ENCODE results near the gene GCK. TPM values are rescaled to one million over a fixed set of nuclear protein-coding genes. Genes with fewer than 3 reads are reported as not detected.

Gene GCK
- total and polyA plus RNA-seq, 2 of the 13 experiments (the other 11 are each of a cell fraction or from before 2014, with no cell fraction given): not detected

GRCh38 chr7:44145479-44145968, 43.7 kb downstream of the GCK start:
- H2AFZ ChIP-seq (ENCODE audit: low read length): no peak overlapping the region
- intact Hi-C loops (cut with micrococcal nuclease; ENCODE audit: unreplicated experiment): no loop called here
- no TSS peak for BruUV-seq (replicated peaks)
- no peaks in the 10 kb centered on the region for H4K20me1 ChIP-seq (ENCODE audit: insufficient read depth, low read length)
- H3K9ac ChIP-seq (ENCODE audit: insufficient read depth, low read depth, low read length): no peak overlapping the region
- H3K4me1 ChIP-seq (ENCODE audit: insufficient read depth, low read length): no peaks in the 10 kb centered on the region
- no peak overlapping the region for H3K4me2 ChIP-seq (ENCODE audit: low read depth, low read length)
- ChIA-PET POLR2A (no interaction called here), CTCF (ENCODE audit: low intra/inter-chr PET ratio, low total read pairs) (no interaction called here)
- no peak for DNase-seq (ENCODE audit: low spot score)
- H3K27me3 ChIP-seq (ENCODE audit: control insufficient read depth in 1 of 2, insufficient read depth in 2 of 2, low read length in 2 of 2): peaks cover 0 to 28% of the 10 kb centered on the region in 2 experiments; a peak in 2 of 5 replicates
- in situ Hi-C loops (cut with HindIII; ENCODE audit: extremely low pct_ligation_motif_present, low pct_unique_long_range_greater_than_20kb): no loop called here
- no peaks in the 10 kb centered on the region for H3K36me3 ChIP-seq (replicated peaks in 1 of 2; ENCODE audit: control insufficient read depth in 1 of 2, insufficient read depth in 2 of 2, low read length in 2 of 2)
- TF ChIP-seq RXRA (CRISPR knock-in tag; IDR thresholded peaks at IDR 0.05) (no peak), THAP11 (CRISPR knock-in tag; IDR thresholded peaks at IDR 0.05) (no peak), NR0B2 (CRISPR knock-in tag; IDR thresholded peaks at IDR 0.05) (no peak), ERF (CRISPR knock-in tag; IDR thresholded peaks at IDR 0.05) (no peak), ZNF101 (CRISPR knock-in tag; IDR thresholded peaks at IDR 0.05; ENCODE audit: borderline replicate concordance, low read depth) (no peak)
- no peaks in the 10 kb centered on the region for H3K9me3 ChIP-seq (ENCODE audit: low read length)
- H3K79me2 ChIP-seq (ENCODE audit: insufficient read depth, low read length): no peaks in the 10 kb centered on the region
- FAIRE-seq: no peak
- H3K27ac ChIP-seq (ENCODE audit: extremely low read length, insufficient read depth, low read length): no peak overlapping the region
- 87% methylated on average over 35 of the region's 53 CpGs for WGBS (ENCODE audit: low lambda C conversion rate)
- no peak for ATAC-seq
- H3K4me3 ChIP-seq (replicated peaks in 1 of 3; ENCODE audit: insufficient read depth in 1 of 3, low read depth in 2 of 3, low read length in 3 of 3): no peak overlapping the region

GRCh38 chr7:44144968-44145478, 44.2 kb downstream of the GCK start:
- peaks cover 0 to 24% of the 10 kb centered on the region in 2 experiments; a peak in 2 of 5 replicates for H3K27me3 ChIP-seq (ENCODE audit: control insufficient read depth in 1 of 2, insufficient read depth in 2 of 2, low read length in 2 of 2)
- no peaks in the 10 kb centered on the region for H3K36me3 ChIP-seq (replicated peaks in 1 of 2; ENCODE audit: control insufficient read depth in 1 of 2, insufficient read depth in 2 of 2, low read length in 2 of 2)
- no peak for DNase-seq (ENCODE audit: low spot score)
- no peaks in the 10 kb centered on the region for H4K20me1 ChIP-seq (ENCODE audit: insufficient read depth, low read length)
- H3K4me3 ChIP-seq (replicated peaks in 1 of 3; ENCODE audit: insufficient read depth in 1 of 3, low read depth in 2 of 3, low read length in 3 of 3): no peak overlapping the region
- H3K9me3 ChIP-seq (ENCODE audit: low read length): no peaks in the 10 kb centered on the region
- no peak overlapping the region for H2AFZ ChIP-seq (ENCODE audit: low read length)
- 79% methylated on average over 19 of the region's 31 CpGs for WGBS (ENCODE audit: low lambda C conversion rate)
- no TSS peak for BruUV-seq (replicated peaks)
- H3K4me2 ChIP-seq (ENCODE audit: low read depth, low read length): no peak overlapping the region
- intact Hi-C loops (cut with micrococcal nuclease; ENCODE audit: unreplicated experiment) (no loop called here), in situ Hi-C loops (cut with HindIII; ENCODE audit: extremely low pct_ligation_motif_present, low pct_unique_long_range_greater_than_20kb) (no loop called here)
- no peak overlapping the region for H3K27ac ChIP-seq (ENCODE audit: extremely low read length, insufficient read depth, low read length)
- ChIA-PET CTCF (ENCODE audit: low intra/inter-chr PET ratio, low total read pairs) (no interaction called here), POLR2A (no interaction called here)
- FAIRE-seq: no peak
- no peaks in the 10 kb centered on the region for H3K79me2 ChIP-seq (ENCODE audit: insufficient read depth, low read length)
- no peaks in the 10 kb centered on the region for H3K4me1 ChIP-seq (ENCODE audit: insufficient read depth, low read length)
- H3K9ac ChIP-seq (ENCODE audit: insufficient read depth, low read depth, low read length): no peak overlapping the region
- no peak for TF ChIP-seq ZNF101 (CRISPR knock-in tag; IDR thresholded peaks at IDR 0.05; ENCODE audit: borderline replicate concordance, low read depth)
- no peak for TF ChIP-seq TRAFD1 (CRISPR knock-in tag; IDR thresholded peaks at IDR 0.05; ENCODE audit: borderline replicate concordance)
- no peak for TF ChIP-seq SMAD9 (CRISPR knock-in tag; IDR thresholded peaks at IDR 0.05)
- no peak for TF ChIP-seq TBX3 (IDR thresholded peaks at IDR 0.05; ENCODE audit: borderline replicate concordance)
- peak; percentile 57; the same call in 1 of the 2 replicates for TF ChIP-seq ZNF263 (CRISPR knock-in tag; IDR thresholded peaks at IDR 0.05)
- no peak for ATAC-seq

All from HepG2 (cell line).